ENCODE data around the gene NFXL1. TPM values are rescaled to one million over a fixed set of nuclear protein-coding genes. Genes with fewer than 3 reads are reported as not detected.

The NFXL1 gene
- total RNA-seq, 1 experiment from 2014 or later = 10.7 TPM

GRCh38 chr4:47831026-47831679 lies 83.2 kb downstream of the NFXL1 start:
- Histone ChIP-seq H3K27me3 (ENCODE audit: control insufficient read depth, insufficient read depth, low read length) (no peaks in the 10 kb centered on the region; the same call in 1 of the 2 replicates), H3K4me3 (ENCODE audit: insufficient read depth, low read depth, low read length) (no peak overlapping the region), H3K36me3 (replicated peaks; ENCODE audit: control insufficient read depth, insufficient read depth, low read length) (no peaks in the 10 kb centered on the region)
- no peak for DNase-seq

- H3K36me3 ChIP-seq (replicated peaks; ENCODE audit: control insufficient read depth, insufficient read depth, low read length) = no peaks in the 10 kb centered on the region
- no peaks in the 10 kb centered on the region for H3K27me3 ChIP-seq (ENCODE audit: control insufficient read depth, insufficient read depth, low read length)
- no peak overlapping the region for H3K4me3 ChIP-seq (ENCODE audit: insufficient read depth, low read depth, low read length)
- DNase-seq = no peak
These were observed 83.9 kb downstream of the NFXL1 start for GRCh38 chr4:47830265-47831025.

- Histone ChIP-seq H3K4me3 (ENCODE audit: insufficient read depth, low read depth, low read length) (no peak overlapping the region), H3K27me3 (ENCODE audit: control insufficient read depth, insufficient read depth, low read length) (no peaks in the 10 kb centered on the region), H3K36me3 (replicated peaks; ENCODE audit: control insufficient read depth, insufficient read depth, low read length) (no peaks in the 10 kb centered on the region)
- no peak for DNase-seq
These were observed 84.9 kb downstream of the NFXL1 start for GRCh38 chr4:47829438-47829837.

GRCh38 chr4:47827343-47828047 lies 86.9 kb downstream of the NFXL1 start:
- no peak for DNase-seq
- Histone ChIP-seq H3K27me3 (ENCODE audit: control insufficient read depth, insufficient read depth, low read length) (no peaks in the 10 kb centered on the region), H3K36me3 (replicated peaks; ENCODE audit: control insufficient read depth, insufficient read depth, low read length) (no peaks in the 10 kb centered on the region), H3K4me3 (ENCODE audit: insufficient read depth, low read depth, low read length) (no peak overlapping the region)

GRCh38 chr4:47824840-47825239 lies 89.5 kb downstream of the NFXL1 start:
- H3K36me3 ChIP-seq (replicated peaks; ENCODE audit: control insufficient read depth, insufficient read depth, low read length) = no peaks in the 10 kb centered on the region
- DNase-seq = no peak
- no peak overlapping the region for H3K4me3 ChIP-seq (ENCODE audit: insufficient read depth, low read depth, low read length)
- no peaks in the 10 kb centered on the region for H3K27me3 ChIP-seq (ENCODE audit: control insufficient read depth, insufficient read depth, low read length)

- Histone ChIP-seq H3K27me3 (ENCODE audit: control insufficient read depth, insufficient read depth, low read length) (no peaks in the 10 kb centered on the region), H3K36me3 (replicated peaks; ENCODE audit: control insufficient read depth, insufficient read depth, low read length) (no peaks in the 10 kb centered on the region), H3K4me3 (ENCODE audit: insufficient read depth, low read depth, low read length) (no peak overlapping the region)
- DNase-seq = no peak
These were observed 95.2 kb downstream of the NFXL1 start for GRCh38 chr4:47819178-47819577.

- Histone ChIP-seq H3K27me3 (ENCODE audit: control insufficient read depth, insufficient read depth, low read length) (no peaks in the 10 kb centered on the region), H3K36me3 (replicated peaks; ENCODE audit: control insufficient read depth, insufficient read depth, low read length) (no peaks in the 10 kb centered on the region), H3K4me3 (ENCODE audit: insufficient read depth, low read depth, low read length) (no peak overlapping the region)
- no peak for DNase-seq
These were observed 97.1 kb downstream of the NFXL1 start for GRCh38 chr4:47817275-47817674.

GRCh38 chr4:47816748-47817147 lies 97.6 kb downstream of the NFXL1 start:
- Histone ChIP-seq H3K4me3 (ENCODE audit: insufficient read depth, low read depth, low read length) (no peak overlapping the region), H3K27me3 (ENCODE audit: control insufficient read depth, insufficient read depth, low read length) (no peaks in the 10 kb centered on the region), H3K36me3 (replicated peaks; ENCODE audit: control insufficient read depth, insufficient read depth, low read length) (no peaks in the 10 kb centered on the region)
- DNase-seq = no peak

- no peak overlapping the region for H3K4me3 ChIP-seq (ENCODE audit: insufficient read depth, low read depth, low read length)
- H3K36me3 ChIP-seq (replicated peaks; ENCODE audit: control insufficient read depth, insufficient read depth, low read length) = no peaks in the 10 kb centered on the region
- H3K27me3 ChIP-seq (ENCODE audit: control insufficient read depth, insufficient read depth, low read length) = no peaks in the 10 kb centered on the region
- no peak for DNase-seq
These were observed 99.6 kb downstream of the NFXL1 start for GRCh38 chr4:47814618-47815295.

GRCh38 chr4:47809654-47810203 lies 104.7 kb downstream of the NFXL1 start:
- DNase-seq = no peak
- Histone ChIP-seq H3K27me3 (ENCODE audit: control insufficient read depth, insufficient read depth, low read length) (no peaks in the 10 kb centered on the region), H3K36me3 (replicated peaks; ENCODE audit: control insufficient read depth, insufficient read depth, low read length) (no peaks in the 10 kb centered on the region), H3K4me3 (ENCODE audit: insufficient read depth, low read depth, low read length) (no peak overlapping the region)

- Histone ChIP-seq H3K4me3 (ENCODE audit: insufficient read depth, low read depth, low read length) (no peak overlapping the region), H3K36me3 (replicated peaks; ENCODE audit: control insufficient read depth, insufficient read depth, low read length) (no peaks in the 10 kb centered on the region), H3K27me3 (ENCODE audit: control insufficient read depth, insufficient read depth, low read length) (no peaks in the 10 kb centered on the region)
- DNase-seq = no peak
These were observed 109.8 kb downstream of the NFXL1 start for GRCh38 chr4:47804598-47804997.

GRCh38 chr4:47801481-47802002 lies 112.8 kb downstream of the NFXL1 start:
- DNase-seq = no peak
- no peaks in the 10 kb centered on the region for H3K36me3 ChIP-seq (replicated peaks; ENCODE audit: control insufficient read depth, insufficient read depth, low read length)
- H3K4me3 ChIP-seq (ENCODE audit: insufficient read depth, low read depth, low read length) = no peak overlapping the region
- no peaks in the 10 kb centered on the region for H3K27me3 ChIP-seq (ENCODE audit: control insufficient read depth, insufficient read depth, low read length)

- H3K36me3 ChIP-seq (replicated peaks; ENCODE audit: control insufficient read depth, insufficient read depth, low read length) = no peaks in the 10 kb centered on the region
- no peaks in the 10 kb centered on the region for H3K27me3 ChIP-seq (ENCODE audit: control insufficient read depth, insufficient read depth, low read length)
- H3K4me3 ChIP-seq (ENCODE audit: insufficient read depth, low read depth, low read length) = no peak overlapping the region
- no peak for DNase-seq
These were observed 116.2 kb downstream of the NFXL1 start for GRCh38 chr4:47798165-47798564.
